Lung microvascular endothelial cell (primary cell): ENCODE results near the gene POLR3F. TPM values are rescaled to one million over a fixed set of nuclear protein-coding genes. Genes with fewer than 3 reads are reported as not detected.
"Not testable (repeated sequence)": the region's sequence is repeated elsewhere in the genome, so short reads cannot be mapped to it uniquely, and the experiment has no call there.

Experiments
- DNase-seq, 2 donors: peaks; one replicate each; pipeline versions ENCODE4 v3.0.0 to v3.0.0-alpha.2; 2010; ENCODE audit warnings: low read depth in 2 of 2
- total RNA-seq: library from RNA; depleted of rRNA; stranded (reverse); fragments of >200 nt; gene quantifications from 2 replicates; pipeline ENCODE4 v1.2.1, GENCODE V29; 2014

POLR3F gene
- 13.3 and 13.5 TPM in 2 replicates for total RNA-seq

- peak; percentile 96 for DNase-seq
Observed at GRCh38 chr20:18466894-18467730, at the start of gene POLR3F, which contains the start of gene DZANK1. Gene POLR3F (plus strand): TSS chr20:18467390. CDS start chr20:18467507, 117 bp downstream. Gene DZANK1 (minus strand): TSS chr20:18467030. CDS start chr20:18465358, 1,672 bp downstream.

- DNase-seq, result no peak
Observed at GRCh38 chr20:18421608-18422007, 45.6 kb upstream of the POLR3F start.

- DNase-seq, result no peak
Observed at GRCh38 chr20:18427214-18427613, 40.0 kb upstream of the POLR3F start.

DNA sequence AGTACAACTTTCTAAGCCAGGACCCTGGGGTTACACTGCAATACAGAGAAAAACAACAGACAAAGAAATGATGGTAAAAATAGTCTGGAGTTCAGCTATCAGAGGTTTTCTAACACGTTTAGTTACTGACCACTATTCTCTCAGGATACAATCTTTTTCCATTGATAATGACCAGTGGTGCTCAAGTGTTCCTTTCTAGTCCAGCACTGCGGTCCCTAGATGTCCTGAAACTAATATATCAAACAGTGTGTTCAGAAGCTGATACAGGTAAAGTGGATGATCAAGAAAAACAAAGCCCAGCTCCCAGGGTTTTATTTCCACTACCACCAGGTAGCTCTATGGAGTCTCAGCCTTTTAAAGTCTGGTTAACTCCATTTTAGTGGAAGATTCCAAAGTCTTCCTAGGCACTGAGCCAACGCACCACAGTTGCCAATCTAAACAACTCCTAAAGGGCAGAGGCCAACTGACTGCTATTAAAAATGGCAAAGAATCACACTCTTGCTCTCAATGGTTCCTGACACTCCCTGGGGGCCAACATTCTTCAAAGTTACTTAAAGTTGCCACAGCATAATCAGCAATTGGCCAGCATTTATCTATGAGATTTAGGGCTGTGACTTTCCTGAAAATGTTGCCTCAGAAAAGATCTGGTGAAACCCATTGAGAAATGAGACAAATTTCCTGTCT is 38.6 kb upstream of the POLR3F start:
- DNase-seq, result peak; percentile 26 to 66

DNA sequence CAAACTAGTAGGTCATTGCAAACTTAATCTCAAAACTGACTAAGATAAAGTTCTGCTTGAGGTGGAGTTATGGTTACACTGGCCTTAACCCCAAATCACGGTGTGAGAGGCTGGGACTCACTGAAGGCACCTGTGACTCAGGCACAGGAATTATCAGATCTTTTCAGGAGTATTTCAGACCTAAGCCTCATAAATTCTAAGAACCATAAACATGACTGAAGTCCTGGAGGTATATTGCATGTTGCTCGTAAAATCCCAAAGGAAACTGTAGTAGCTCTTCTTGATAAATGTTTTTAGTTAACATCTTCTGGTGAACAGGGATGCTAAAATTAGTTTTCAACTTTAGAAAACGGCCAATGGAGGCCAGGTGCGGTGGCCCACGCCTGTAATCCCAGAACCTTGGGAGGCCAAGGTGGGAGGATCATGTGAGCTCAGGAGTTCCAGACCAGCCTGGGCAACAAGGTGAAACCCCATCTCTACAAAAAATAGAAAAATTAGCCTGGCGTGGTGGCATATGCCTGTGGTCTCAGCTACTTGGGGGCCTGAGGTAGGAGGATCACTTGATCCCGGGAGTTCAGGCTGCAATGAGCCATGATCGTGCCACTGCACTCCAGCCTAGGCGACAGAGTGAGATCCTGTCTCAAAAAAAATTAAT is 36.9 kb upstream of the POLR3F start:
- no peak for DNase-seq

- no peak for DNase-seq
Observed at GRCh38 chr20:18431206-18431605, 36.0 kb upstream of the POLR3F start.

DNA sequence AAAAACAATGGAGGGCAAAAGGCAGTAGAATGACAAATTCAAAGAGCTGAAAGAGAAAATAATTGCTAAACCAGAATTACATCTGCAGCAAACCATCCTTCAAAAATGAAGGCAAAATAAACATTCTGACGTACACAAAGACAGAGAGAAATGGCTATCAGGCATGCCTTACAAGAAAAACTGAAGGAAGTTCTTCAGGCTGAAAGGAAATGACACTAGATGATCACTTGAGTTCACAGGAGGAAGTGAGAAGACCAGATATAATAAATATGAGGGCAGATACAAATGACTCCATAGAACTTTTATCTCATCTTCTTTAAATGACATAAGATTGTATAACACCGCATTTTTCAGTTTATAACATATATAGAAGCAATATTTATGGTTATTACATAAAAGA is 30.3 kb upstream of the POLR3F start:
- DNase-seq, result peak in 1 of 2 donors; percentile 60

- DNase-seq, result no peak
Observed at GRCh38 chr20:18440403-18440802, 26.8 kb upstream of the POLR3F start.

DNA sequence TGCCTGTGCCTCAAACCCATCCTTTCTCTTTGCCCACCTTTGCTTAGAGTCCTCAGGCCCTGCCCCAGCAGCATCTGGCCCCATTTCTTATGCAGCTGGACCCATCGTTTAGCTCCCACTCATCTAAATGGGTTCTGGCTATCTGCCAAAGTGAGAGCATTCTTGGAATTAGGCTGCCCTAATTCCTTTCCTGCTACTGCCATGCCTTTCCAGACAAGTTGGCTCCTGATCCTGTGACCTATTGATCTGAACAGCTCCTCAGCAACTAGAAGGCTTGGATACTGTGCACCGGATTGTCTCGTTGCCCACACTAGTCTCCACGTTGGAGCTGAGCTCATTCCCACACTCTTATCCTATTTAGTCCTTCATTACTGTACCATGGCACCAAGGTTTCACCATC is 23.3 kb upstream of the POLR3F start:
- peak in 1 of 2 donors; percentile 7 for DNase-seq

DNA sequence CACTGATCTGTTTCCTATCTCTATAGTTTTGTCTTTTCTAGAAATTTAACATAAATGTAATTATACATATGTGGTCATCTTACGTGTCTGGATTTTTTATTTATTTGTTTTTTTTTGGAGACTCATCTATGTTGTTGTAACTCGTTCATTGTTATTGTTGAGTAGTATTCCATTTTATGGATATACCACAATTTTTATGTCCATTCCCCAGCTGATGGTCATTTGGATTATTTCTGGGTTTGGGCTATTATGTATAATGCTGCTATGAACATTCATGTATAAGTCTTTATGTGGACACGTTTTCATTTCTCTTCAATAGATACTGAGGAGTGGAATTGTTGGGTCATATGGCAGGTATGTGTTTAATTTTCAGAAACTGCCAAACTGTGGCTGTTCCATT is 10.6 kb upstream of the POLR3F start:
- no peak for DNase-seq

DNA sequence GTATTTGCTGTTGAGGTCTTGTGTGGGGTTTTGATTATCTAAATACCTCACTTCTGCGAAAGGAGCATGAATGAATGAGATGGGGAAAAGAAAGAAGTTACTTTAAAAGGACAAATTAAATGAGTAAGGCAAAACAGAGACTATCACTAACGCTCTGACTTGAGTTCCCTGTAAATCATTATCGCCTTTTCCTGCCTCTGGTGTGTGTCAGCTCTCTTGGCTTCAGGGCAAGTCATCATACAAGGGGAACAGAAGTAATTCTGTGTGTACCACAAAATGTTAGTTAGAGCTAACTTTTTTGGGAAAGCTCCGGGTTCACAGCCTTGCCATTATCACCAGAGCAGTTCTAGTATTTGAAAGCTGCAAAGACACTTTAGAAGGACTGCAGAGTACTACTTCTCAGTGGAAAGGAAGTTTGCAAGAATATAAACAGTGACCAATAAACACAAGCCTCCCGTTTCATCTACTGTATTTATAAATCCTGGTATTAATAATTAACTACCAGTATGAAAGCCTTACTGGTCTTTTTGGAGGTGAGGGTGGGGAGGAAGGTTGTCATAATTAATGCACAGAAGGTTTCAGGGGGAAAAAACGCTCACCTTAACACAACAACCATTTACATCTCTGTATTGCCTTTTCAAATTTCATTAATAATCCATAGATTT is 1.5 kb upstream of the POLR3F start:
- DNase-seq, result no peak

DNA sequence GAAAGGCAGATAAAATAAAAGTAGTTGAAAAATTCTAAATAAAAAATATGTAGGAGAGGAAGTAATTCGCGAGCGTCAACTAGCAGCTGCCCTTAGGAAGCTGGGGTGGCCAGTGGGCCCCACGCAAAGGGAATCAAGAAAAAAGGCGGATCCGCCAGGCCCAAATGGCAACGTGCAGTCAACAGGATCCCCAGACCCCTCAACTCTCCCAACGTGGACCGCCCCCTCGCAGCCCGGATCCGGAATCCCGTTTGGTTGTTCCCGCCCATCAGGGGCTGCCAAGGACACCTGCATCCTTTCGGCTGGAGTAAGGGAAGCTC is 656 bp upstream of the POLR3F start:
- DNase-seq, result peak in 1 of 2 donors; percentile 83

- DNase-seq, result no peak
Observed at GRCh38 chr20:18477218-18477617, 10.0 kb downstream of the POLR3F start.

- no peak for DNase-seq
Observed at GRCh38 chr20:18477821-18478220, 10.6 kb downstream of the POLR3F start.

GRCh38 chr20:18481596-18481995 is 14.4 kb downstream of the POLR3F start:
- no peak for DNase-seq

DNA sequence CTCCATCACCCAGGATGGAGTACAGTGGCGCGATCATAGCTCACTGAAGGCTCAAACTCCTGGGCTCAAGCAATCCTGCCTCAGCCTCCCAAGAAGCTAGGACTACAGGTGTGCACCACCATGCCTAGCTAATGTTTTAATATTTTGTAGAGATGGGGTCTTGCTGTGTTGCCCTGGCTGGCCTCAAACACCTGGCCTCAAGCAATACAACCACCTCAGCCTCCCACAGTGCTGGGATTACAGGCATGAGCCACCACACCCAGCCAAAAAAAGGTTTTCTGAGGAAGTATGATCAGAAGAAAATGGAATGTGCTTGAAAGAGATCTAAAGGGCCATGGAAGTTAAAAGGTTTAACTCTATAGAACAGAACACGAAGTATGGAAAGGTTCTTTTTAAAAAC is 21.1 kb downstream of the POLR3F start:
- no peak for DNase-seq

GRCh38 chr20:18496042-18496441 is 28.9 kb downstream of the POLR3F start:
- DNase-seq, result peak; percentile 1 to 3

DNA sequence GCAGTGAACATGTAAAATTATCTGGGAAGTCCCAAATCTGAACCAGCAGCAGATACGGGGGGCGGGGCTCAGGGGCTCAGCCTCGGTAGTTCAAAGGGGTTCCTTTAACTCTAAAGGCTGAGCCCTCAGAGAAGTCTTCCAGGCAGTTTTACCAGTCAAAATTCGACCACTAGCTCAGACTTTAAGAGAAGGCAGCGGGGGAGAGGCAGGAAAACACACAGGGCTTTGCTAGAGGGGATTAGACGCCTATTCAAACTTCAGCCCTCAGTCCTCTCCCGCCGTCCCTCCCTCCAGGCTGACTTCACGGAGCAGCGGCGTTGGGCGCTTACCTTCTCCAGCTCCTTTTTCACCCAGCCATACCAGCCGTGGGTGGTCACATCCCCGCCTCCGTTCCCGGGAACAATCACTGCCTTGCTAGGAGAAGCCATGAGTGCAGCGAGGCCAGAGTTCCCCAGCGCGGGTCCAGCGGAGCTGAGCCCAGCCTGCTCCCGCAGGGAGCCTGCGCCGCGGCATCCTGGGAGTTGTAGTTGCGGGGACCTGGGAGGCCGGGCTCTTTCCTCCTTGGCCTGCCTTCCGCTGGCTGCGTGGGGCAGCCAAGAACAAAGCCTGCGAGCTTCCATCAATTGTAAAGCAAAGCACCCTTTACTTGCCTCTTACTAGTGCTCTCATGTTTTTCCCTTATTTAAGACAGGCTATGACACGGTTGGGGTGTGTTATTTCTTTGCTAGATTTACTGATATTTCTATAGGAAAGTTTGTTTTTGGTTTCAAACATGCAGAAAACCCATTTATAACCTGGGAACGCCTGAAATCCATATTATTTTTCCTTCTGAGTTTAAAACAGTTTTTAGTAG is 29.8 kb downstream of the POLR3F start, which contains the start of gene RBBP9:
Gene RBBP9, minus strand, starts transcription at position 486 of the 853 bp plus-strand sequence. Its CDS starts 58 bp downstream, at position 428.
- DNase-seq, result peak; percentile 71 to 82

- no peak for DNase-seq
Observed at GRCh38 chr20:18497603-18498002, 30.4 kb downstream of the POLR3F start.

GRCh38 chr20:18501672-18502071 is 34.5 kb downstream of the POLR3F start:
- DNase-seq, result not testable (repeated sequence)
